MM.1S (cell line): ENCODE measurements around the gene GPR150.

ENCODE experiments used
- EZH2phosphoT487 ChIP-seq: fragments of 300-600 bp; sonication (generic); IDR thresholded peaks from 2 replicates; pipeline ENCODE4 v1.6.1; 2018; ENCODE audit warnings: antibody characterized with exemption, low read length
- TF ChIP-seq, protein P1 (sequence below): fragments of 300-600 bp; sonication (generic); IDR thresholded peaks from 2 replicates; pipeline ENCODE4 v1.5.1; 2016; ENCODE audit warnings: antibody characterized with exemption, low read length, mixed read lengths

GRCh38 chr5:95631991-95632675, 12.2 kb downstream of the GPR150 start:
- TF ChIP-seq, protein P1, sequence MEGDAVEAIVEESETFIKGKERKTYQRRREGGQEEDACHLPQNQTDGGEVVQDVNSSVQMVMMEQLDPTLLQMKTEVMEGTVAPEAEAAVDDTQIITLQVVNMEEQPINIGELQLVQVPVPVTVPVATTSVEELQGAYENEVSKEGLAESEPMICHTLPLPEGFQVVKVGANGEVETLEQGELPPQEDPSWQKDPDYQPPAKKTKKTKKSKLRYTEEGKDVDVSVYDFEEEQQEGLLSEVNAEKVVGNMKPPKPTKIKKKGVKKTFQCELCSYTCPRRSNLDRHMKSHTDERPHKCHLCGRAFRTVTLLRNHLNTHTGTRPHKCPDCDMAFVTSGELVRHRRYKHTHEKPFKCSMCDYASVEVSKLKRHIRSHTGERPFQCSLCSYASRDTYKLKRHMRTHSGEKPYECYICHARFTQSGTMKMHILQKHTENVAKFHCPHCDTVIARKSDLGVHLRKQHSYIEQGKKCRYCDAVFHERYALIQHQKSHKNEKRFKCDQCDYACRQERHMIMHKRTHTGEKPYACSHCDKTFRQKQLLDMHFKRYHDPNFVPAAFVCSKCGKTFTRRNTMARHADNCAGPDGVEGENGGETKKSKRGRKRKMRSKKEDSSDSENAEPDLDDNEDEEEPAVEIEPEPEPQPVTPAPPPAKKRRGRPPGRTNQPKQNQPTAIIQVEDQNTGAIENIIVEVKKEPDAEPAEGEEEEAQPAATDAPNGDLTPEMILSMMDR = no peak
- no peak for TF ChIP-seq EZH2phosphoT487
